IMR-90 (cell line): ENCODE results near the gene BTAF1. TPM values are rescaled to one million over a fixed set of nuclear protein-coding genes. Genes with fewer than 3 reads are reported as not detected.

Source experiments
- ATAC-seq: fragments of 200-7000 bp; cut with Tn5 transposase; 2 replicates; pipeline ENCODE4 v1.9.1; 2020; ENCODE audit warnings: low read depth, mild to moderate bottlenecking, moderate library complexity
- BruUV-seq: library from RNA; stranded (reverse); fragments of 400-500 nt; replicated peaks from 2 replicates; lab custom pipeline; 2021; lab: Mats Ljungman, UMichigan
- CTCF ChIA-PET: fragments of 300-600 bp; formaldehyde crosslinking; extraction: SDS; loops from one replicate; lab custom pipeline; 2021; ENCODE audit warnings: antibody characterized with exemption; lab: Yijun Ruan, JAX
- POLR2A ChIA-PET: fragments of 300-600 bp; sonication (Branson Sonifier 250); formaldehyde crosslinking; loops from one replicate; lab custom pipeline; 2022; ENCODE audit warnings: antibody characterized with exemption; ENCODE audit not compliant: unreplicated experiment; lab: Charles Lee
- DNase-seq: peaks from one replicate; pipeline ENCODE4 v3.0.0; 2013
- H2AFZ ChIP-seq: replicated peaks from 2 replicates; pipeline ENCODE3; 2013; ENCODE audit warnings: low read length, mild to moderate bottlenecking; ENCODE audit not compliant: poor library complexity
- H2AK5ac ChIP-seq: 2 replicates; pipeline ENCODE4 v1.6.1; 2013; ENCODE audit warnings: low read depth, low read length, inconsistent platforms
- H2AK9ac ChIP-seq: replicated peaks from 2 replicates; pipeline ENCODE3; 2013; ENCODE audit warnings: mild to moderate bottlenecking, low read depth, low read length, moderate library complexity; ENCODE audit not compliant: poor library complexity
- H2BK120ac ChIP-seq: 2 replicates; pipeline ENCODE4 v1.6.1; 2013; ENCODE audit warnings: low read depth, low read length, inconsistent platforms
- H2BK15ac ChIP-seq: 3 replicates; pipeline ENCODE4 v1.6.1; 2013; ENCODE audit warnings: low read depth, low read length, inconsistent platforms
- H2BK20ac ChIP-seq: 2 replicates; pipeline ENCODE4 v1.6.1; 2013; ENCODE audit warnings: low read depth, mild to moderate bottlenecking, inconsistent platforms, low read length, moderate library complexity
- H2BK5ac ChIP-seq: 2 replicates; pipeline ENCODE4 v1.6.1; 2013; ENCODE audit warnings: mild to moderate bottlenecking, low read depth, low read length, inconsistent platforms; ENCODE audit not compliant: poor library complexity, severe bottlenecking
- H3K14ac ChIP-seq: replicated peaks from 2 replicates; pipeline ENCODE4 v1.6.1; 2013; ENCODE audit warnings: low read depth, low read length, inconsistent platforms
- H3K18ac ChIP-seq: 2 replicates; pipeline ENCODE4 v1.6.1; 2013; ENCODE audit warnings: low read depth, low read length, control low read depth
- H3K23ac ChIP-seq: 2 replicates; pipeline ENCODE4 v1.6.1; 2013; ENCODE audit warnings: low read depth, low read length, inconsistent platforms
- H3K27ac ChIP-seq: 2 replicates; pipeline ENCODE4 v1.5.1; 2013; ENCODE audit warnings: mild to moderate bottlenecking, control low read depth, low read length; ENCODE audit not compliant: insufficient read depth
- H3K27me3 ChIP-seq: 2 replicates; pipeline ENCODE4 v1.6.1; 2013; ENCODE audit warnings: low read length; ENCODE audit not compliant: control insufficient read depth, insufficient read depth
- H3K36me3 ChIP-seq: 2 replicates; pipeline ENCODE4 v1.6.1; 2013; ENCODE audit warnings: low read length, mixed read lengths; ENCODE audit not compliant: control insufficient read depth, insufficient read depth
- H3K4ac ChIP-seq: 2 replicates; pipeline ENCODE4 v1.6.1; 2013; ENCODE audit warnings: low read depth, low read length, inconsistent platforms
- H3K4me1 ChIP-seq: 2 replicates; pipeline ENCODE4 v1.6.1; 2013; ENCODE audit warnings: low read length, mixed read lengths; ENCODE audit not compliant: control insufficient read depth, insufficient read depth
- H3K4me2 ChIP-seq: 2 replicates; pipeline ENCODE4 v1.6.1; 2013; ENCODE audit warnings: low read depth, mild to moderate bottlenecking, control low read depth, low read length, moderate library complexity
- H3K4me3 ChIP-seq: 2 replicates; pipeline ENCODE4 v1.5.1; 2013; ENCODE audit warnings: low read depth, mild to moderate bottlenecking, control low read depth, low read length, moderate library complexity; ENCODE audit not compliant: insufficient read depth
- H3K56ac ChIP-seq: 2 replicates; pipeline ENCODE4 v1.6.1; 2013; ENCODE audit warnings: low read length, inconsistent platforms; ENCODE audit not compliant: insufficient read depth; ENCODE audit errors: extremely low read depth
- H3K79me1 ChIP-seq, 2 experiments: 2 replicates each; pipeline ENCODE4 v1.6.1; 2013; ENCODE audit warnings: low read length in 2 of 2, inconsistent platforms in 1 of 2, low read depth in 1 of 2
- H3K9ac ChIP-seq: 2 replicates; pipeline ENCODE4 v1.6.1; 2013; ENCODE audit warnings: low read depth, low read length, control low read depth
- H3K9me1 ChIP-seq: 2 replicates; pipeline ENCODE4 v1.6.1; 2013; ENCODE audit warnings: low read length, inconsistent platforms; ENCODE audit not compliant: insufficient read depth
- H3K9me3 ChIP-seq: 2 replicates; pipeline ENCODE4 v1.6.1; 2013; ENCODE audit warnings: low read length; ENCODE audit not compliant: control insufficient read depth, insufficient read depth
- H4K20me1 ChIP-seq: 2 replicates; pipeline ENCODE4 v1.6.1; 2013; ENCODE audit warnings: low read length, inconsistent platforms; ENCODE audit not compliant: insufficient read depth
- H4K5ac ChIP-seq: 2 replicates; pipeline ENCODE4 v1.6.1; 2013; ENCODE audit warnings: mild to moderate bottlenecking, low read depth, low read length, control low read depth
- H4K8ac ChIP-seq, 2 experiments: 2 replicates each; pipeline ENCODE4 v1.6.1; 2013; ENCODE audit warnings: low read depth in 2 of 2, low read length in 2 of 2, control low read depth in 1 of 2, inconsistent platforms in 1 of 2
- H4K91ac ChIP-seq: 2 replicates; pipeline ENCODE4 v1.6.1; 2013; ENCODE audit warnings: low read depth, low read length, inconsistent platforms; ENCODE audit not compliant: insufficient read depth
- CHD1 ChIP-seq: IDR thresholded peaks from 2 replicates; pipeline ENCODE4 v1.6.1; 2012; ENCODE audit warnings: low read depth, low read length, improper control_type of control experiment
- CTCF ChIP-seq: conservative IDR thresholded peaks from 2 replicates; pipeline ENCODE4 v1.5.1; 2012; ENCODE audit warnings: mild to moderate bottlenecking, low read depth, low read length, improper control_type of control experiment
- FOS ChIP-seq: fragments of 150-350 bp; IDR thresholded peaks from 2 replicates; pipeline ENCODE4 v1.6.1; 2016; ENCODE audit warnings: low read depth, low read length
- MAFK ChIP-seq: IDR thresholded peaks from 2 replicates; pipeline ENCODE4 v1.6.1; 2012; ENCODE audit warnings: low read depth, low read length, improper control_type of control experiment
- RAD21 ChIP-seq: IDR thresholded peaks from 2 replicates; pipeline ENCODE4 v1.6.1; 2012; ENCODE audit warnings: low read length, improper control_type of control experiment
- RFX5 ChIP-seq: IDR thresholded peaks from 2 replicates; pipeline ENCODE4 v1.8.0; 2012; ENCODE audit warnings: low read depth, mild to moderate bottlenecking, low read length, moderate library complexity
- WGBS, 2 experiments: methylation state at CpG; one replicate each; pipeline versions ENCODE4 v1.1.5 to v1.1.7; 2013; ENCODE audit warnings: missing lambda C conversion rate in 2 of 2; ENCODE audit not compliant: insufficient read length in 1 of 2; ENCODE audit errors: extremely low coverage in 2 of 2; 5-methylcytosine and 5-hydroxymethylcytosine counted together
- dilution Hi-C: fragments of 300-500 bp; cut with HindIII; formaldehyde crosslinking; loops from one replicate; pipeline ENCODE4 v1.14.3; 2018; ENCODE audit warnings: low sequenced_read_pairs; ENCODE audit not compliant: unreplicated experiment
- in situ Hi-C: fragments of 300-500 bp; cut with MboI; formaldehyde crosslinking; loops from 3 replicates; pipeline ENCODE4 v1.14.3; 2019; ENCODE audit warnings: low sequenced_read_pairs, inconsistent platforms, mixed read lengths
- intact Hi-C: fragments of 100-400 bp; cut with micrococcal nuclease; formaldehyde crosslinking; loops from 2 replicates; pipeline ENCODE4 v1.10.0; 2022
- polyA plus RNA-seq, 3 experiments: library from polyadenylated mRNA; depleted of rRNA; stranded (reverse); fragments of >200 nt; gene quantifications; 2 replicates each; pipeline ENCODE4 v1.2.3, GENCODE V29; 2012; ENCODE audit warnings: low replicate concordance in 1 of 3
- total RNA-seq: library from RNA; depleted of rRNA; stranded (reverse); fragments of >200 nt; gene quantifications from 2 replicates; pipeline ENCODE4 v1.2.3, GENCODE V29; 2012

BTAF1 gene
- total and polyA plus RNA-seq, 2 of the 4 experiments (the other 2 are of a cell fraction): 15.0 to 42.3 TPM

- Histone ChIP-seq H3K27me3 (no peaks in the 10 kb centered on the region), H2BK5ac (no peak overlapping the region), H4K91ac (no peak overlapping the region), H3K18ac (no peak overlapping the region), H3K27ac (no peak overlapping the region), H2AK9ac (no peak overlapping the region), H3K23ac (no peak overlapping the region), H3K9me3 (no peaks in the 10 kb centered on the region), H4K20me1 (peaks cover 3% of the 10 kb centered on the region; the same call in 1 of the 2 replicates), H3K36me3 (peaks cover 19% of the 10 kb centered on the region), H2AFZ (no peak overlapping the region), H4K8ac (no peak overlapping the region), H4K5ac (no peak overlapping the region), H3K4me2 (no peak overlapping the region), H2BK20ac (no peak overlapping the region), H3K9me1 (no peaks in the 10 kb centered on the region), H2BK120ac (no peak overlapping the region), H3K9ac (no peak overlapping the region), H3K4me3 (no peak overlapping the region), H3K4ac (no peak overlapping the region), H2AK5ac (no peak overlapping the region), H3K14ac (no peak overlapping the region), H3K56ac (no peak overlapping the region), H3K4me1 (no peaks in the 10 kb centered on the region), H2BK15ac (no peak overlapping the region), H3K79me1 (peaks cover 0 to 20% of the 10 kb centered on the region in 2 experiments; a peak in 2 of 4 replicates)
- TF ChIP-seq MAFK: peak; percentile 23; the same call in 1 of the 2 replicates
- TF ChIP-seq RFX5: no peak
- TF ChIP-seq RAD21: no peak
- TF ChIP-seq CTCF: no peak
- no peak for TF ChIP-seq CHD1
- TF ChIP-seq FOS: peak; percentile 72
- CTCF ChIA-PET: no interaction called here
- dilution Hi-C loops: no loop called here
- WGBS, 2 experiments: 100% methylated on average over 1 of the region's 2 CpGs; no CpG with 5 or more reads in 1 of the 2 experiments
- POLR2A ChIA-PET: interaction anchor here (0.5 kb wide), 1 partner anchor 147 kb away, joined by 3 read pairs; no protein-coding TSS in a partner anchor
- in situ Hi-C loops: no loop called here
- no TSS peak for BruUV-seq
- ATAC-seq (peak; percentile 79), DNase-seq (peak; percentile 83)
- intact Hi-C loops: no loop called here
These were observed 88.1 kb downstream of the BTAF1 start for GRCh38 chr10:92011560-92012214.
